Activated CD8-positive, alpha-beta T cell treated with anti-CD3 and anti-CD28 coated beads, Interleukin-2, amount 10 ng/mL, durations not matched to agents 7 days and 5 days (primary cell): Measurements from ENCODE around the gene TOMT. TPM values are rescaled to one million over a fixed set of nuclear protein-coding genes. Genes with fewer than 3 reads are reported as not detected.
A peak's percentile ranks its signal among the peaks of the same experiment; 100 is the strongest.
"Not testable (repeated sequence)": the region's sequence is repeated elsewhere in the genome, so short reads cannot be mapped to it uniquely, and the experiment has no call there.

ENCODE experiments used
- ATAC-seq: fragments of 150-1000 bp; cut with Tn5 transposase; one replicate; pipeline ENCODE4 v1.10.0; 2021; ENCODE audit warnings: moderate library complexity
- CTCF ChIA-PET: fragments of 350-600 bp; sonication (Branson Sonifier 250); formaldehyde crosslinking; loops from one replicate; lab custom pipeline; 2021; ENCODE audit warnings: antibody characterized with exemption; lab: Charles Lee
- POLR2A ChIA-PET: fragments of 350-600 bp; sonication (Branson Sonifier 250); formaldehyde crosslinking; loops from one replicate; lab custom pipeline; 2021; ENCODE audit warnings: antibody characterized with exemption; lab: Charles Lee
- DNase-seq: peaks from one replicate; pipeline ENCODE4 v3.0.0-alpha.2; 2020
- H3K27ac Mint-ChIP-seq: one replicate; pipeline ENCODE4 v1.8.0; 2021; ENCODE audit warnings: mild to moderate bottlenecking, mixed read lengths
- H3K27me3 Mint-ChIP-seq: one replicate; pipeline ENCODE4 v1.8.0; 2021; ENCODE audit warnings: low read depth, mixed read lengths
- H3K36me3 Mint-ChIP-seq: one replicate; pipeline ENCODE4 v1.8.0; 2021; ENCODE audit warnings: low read depth, mixed read lengths
- H3K4me1 Mint-ChIP-seq: one replicate; pipeline ENCODE4 v1.8.0; 2021; ENCODE audit warnings: low read depth, mixed read lengths
- H3K4me3 Mint-ChIP-seq: one replicate; pipeline ENCODE4 v1.8.0; 2021; ENCODE audit warnings: mild to moderate bottlenecking, mixed read lengths
- H3K9me3 Mint-ChIP-seq: one replicate; pipeline ENCODE4 v1.8.0; 2022; ENCODE audit warnings: mixed read lengths; ENCODE audit not compliant: insufficient read depth
- total RNA-seq, 2 experiments: library from RNA; stranded (reverse); gene quantifications; one replicate each; pipeline ENCODE4 v1.2.3, GENCODE V29; 2021

Gene TOMT
- total RNA-seq, 2 experiments from 2014 or later = not detected

DNA sequence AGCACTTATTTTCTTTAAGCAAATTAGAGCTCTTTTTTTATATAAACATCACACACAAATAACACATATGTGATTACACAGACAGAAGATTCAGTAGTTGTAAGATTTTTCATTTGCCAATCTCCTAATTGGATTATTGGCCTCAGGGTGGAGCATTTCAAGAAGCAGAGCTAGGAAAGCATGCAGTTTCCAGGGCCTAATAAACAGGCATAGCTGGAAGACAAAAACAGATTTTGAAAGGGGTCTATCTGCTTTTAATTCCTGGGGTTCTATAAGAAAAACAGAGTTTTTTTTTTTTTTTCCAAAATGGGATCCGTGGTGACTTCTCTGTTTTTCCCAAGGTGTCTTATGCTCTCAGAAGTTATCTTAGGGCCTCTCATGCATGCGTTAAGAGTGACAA is 22.2 kb downstream of the TOMT start:
- no peak overlapping the region for H3K27ac Mint-ChIP-seq
- ChIA-PET POLR2A (no interaction called here), CTCF (interaction anchor here (1.2 kb wide), 1 partner anchor 16 kb away, joined by 9 read pairs; no protein-coding TSS in a partner anchor)
- peaks cover 8% of the 10 kb centered on the region for H3K9me3 Mint-ChIP-seq
- peaks cover 17% of the 10 kb centered on the region for H3K27me3 Mint-ChIP-seq
- peaks cover 7% of the 10 kb centered on the region for H3K36me3 Mint-ChIP-seq
- DNase-seq (no peak), ATAC-seq (no peak)
- H3K4me3 Mint-ChIP-seq = no peak overlapping the region
- H3K4me1 Mint-ChIP-seq = no peaks in the 10 kb centered on the region

DNA sequence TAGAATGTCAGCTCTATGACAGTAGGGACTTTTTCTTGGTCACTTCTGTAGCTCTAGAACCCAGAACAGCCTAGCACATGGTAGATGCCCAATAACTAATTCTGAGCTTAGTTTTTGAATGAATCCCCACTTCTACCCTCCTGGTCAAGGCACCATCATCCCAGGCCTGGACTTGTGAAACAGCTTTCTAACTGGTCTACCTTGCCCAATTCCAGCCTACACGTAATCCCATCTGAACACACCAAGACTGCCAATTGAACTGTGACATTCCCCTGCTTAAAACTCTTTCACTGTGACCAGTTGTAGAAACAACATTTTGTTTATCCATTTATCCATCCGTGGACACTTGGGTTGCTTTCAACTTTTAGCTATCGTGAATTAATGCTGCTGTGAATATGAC is 23.7 kb downstream of the TOMT start:
- Mint-ChIP-seq H3K36me3 (peaks cover 7% of the 10 kb centered on the region), H3K27ac (no peak overlapping the region), H3K9me3 (peaks cover 8% of the 10 kb centered on the region), H3K4me3 (no peak overlapping the region), H3K27me3 (peaks cover 22% of the 10 kb centered on the region), H3K4me1 (no peaks in the 10 kb centered on the region)
- ChIA-PET CTCF (interaction anchor here (2.0 kb wide), 1 partner anchor 15 kb away, joined by 9 read pairs; no protein-coding TSS in a partner anchor), POLR2A (no interaction called here)
- ATAC-seq (no peak), DNase-seq (no peak)

DNA sequence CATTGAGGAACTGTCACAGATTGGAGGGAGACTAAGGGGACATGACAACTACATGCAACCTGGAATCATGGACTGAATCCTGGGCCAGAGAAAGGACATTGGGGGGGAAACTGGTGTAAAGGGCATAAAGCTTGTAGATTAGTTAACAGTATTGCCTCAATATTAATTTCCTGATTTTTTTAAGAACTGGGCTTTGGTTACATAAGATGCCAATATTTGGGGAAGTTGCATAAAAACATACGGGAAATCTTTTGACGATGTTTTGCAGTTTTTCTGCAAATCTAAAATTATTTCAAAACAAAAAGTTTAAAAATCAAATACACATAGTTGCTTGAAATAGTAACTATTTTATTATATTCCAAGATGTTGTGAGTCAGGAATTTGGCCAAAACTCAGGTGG is 26.9 kb downstream of the TOMT start:
- Mint-ChIP-seq H3K27ac (no peak overlapping the region), H3K4me1 (peaks cover 4% of the 10 kb centered on the region), H3K27me3 (peaks cover 20% of the 10 kb centered on the region), H3K36me3 (peaks cover 12% of the 10 kb centered on the region), H3K9me3 (peaks cover 7% of the 10 kb centered on the region), H3K4me3 (no peak overlapping the region)
- CTCF ChIA-PET = interaction anchor here (1.1 kb wide), 1 partner anchor 107 kb away, joined by 3 read pairs; no protein-coding TSS in a partner anchor
- DNase-seq = no peak
- POLR2A ChIA-PET = no interaction called here
- ATAC-seq = no peak

DNA sequence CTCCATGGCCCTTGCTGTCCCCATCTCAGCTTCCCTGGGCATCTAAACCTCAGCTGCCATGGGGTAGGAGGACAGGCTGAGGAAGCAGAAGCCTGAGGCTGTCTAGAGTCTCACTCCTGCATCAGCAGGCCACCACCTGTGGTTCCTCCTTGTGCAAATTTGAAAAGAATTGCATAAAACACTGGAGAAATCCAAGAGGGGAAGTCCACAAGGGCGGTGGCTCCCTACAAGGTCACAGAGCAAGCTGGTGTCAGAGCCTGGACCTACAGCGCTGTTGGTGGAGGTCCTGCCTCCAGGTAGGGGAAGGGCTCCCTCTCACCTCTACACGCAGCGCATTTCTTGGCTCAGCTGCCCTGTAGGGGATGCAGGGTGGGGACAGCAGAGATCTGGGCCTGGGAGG is 29.7 kb downstream of the TOMT start, which contains the start of gene FOLR3:
Gene FOLR3 (plus strand): TSS at position 253 of the 400 bp plus-strand sequence. CDS start 228 bp downstream, outside the sequence.
- not testable (repeated sequence) for H3K27ac Mint-ChIP-seq, ATAC-seq

DNA sequence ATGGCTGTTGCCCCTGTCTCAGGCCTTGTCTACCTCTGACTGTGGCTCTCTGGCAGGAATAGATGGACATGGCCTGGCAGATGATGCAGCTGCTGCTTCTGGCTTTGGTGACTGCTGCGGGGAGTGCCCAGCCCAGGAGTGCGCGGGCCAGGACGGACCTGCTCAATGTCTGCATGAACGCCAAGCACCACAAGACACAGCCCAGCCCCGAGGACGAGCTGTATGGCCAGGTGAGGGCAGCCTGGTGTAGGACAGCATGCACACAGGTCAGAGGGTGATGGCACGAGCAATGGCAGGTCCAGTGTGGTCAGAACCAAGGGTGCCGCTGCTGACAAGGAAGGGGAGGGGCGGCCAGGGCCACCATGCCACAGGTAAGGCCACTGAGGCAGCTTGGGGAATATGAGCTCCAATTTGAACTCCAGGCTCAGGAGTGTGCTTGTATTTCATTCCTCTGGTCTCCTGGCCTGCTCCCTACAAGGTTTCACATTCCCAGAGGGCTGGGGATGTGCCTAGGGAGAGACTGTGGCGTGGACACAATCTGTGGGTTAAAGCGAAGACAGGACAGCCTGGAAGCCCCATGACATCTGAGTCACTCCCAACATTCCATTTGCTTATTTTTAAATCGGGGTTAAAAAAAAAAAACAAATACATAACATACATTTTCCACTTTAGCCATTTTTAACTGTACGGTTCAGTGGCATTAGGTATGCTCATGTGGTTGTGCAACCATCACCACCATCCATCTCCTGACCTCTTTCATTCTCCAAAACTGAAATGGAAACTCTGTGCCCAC is 30.4 kb downstream of the TOMT start:
- Mint-ChIP-seq H3K9me3 (no peaks in the 10 kb centered on the region), H3K4me3 (no peak overlapping the region), H3K27me3 (peaks cover 10% of the 10 kb centered on the region), H3K4me1 (peaks cover 14% of the 10 kb centered on the region), H3K36me3 (peaks cover 5% of the 10 kb centered on the region), H3K27ac (no peak overlapping the region)
- ATAC-seq (no peak), DNase-seq (no peak)
- ChIA-PET POLR2A (no interaction called here), CTCF (interaction anchor here (0.9 to 1.4 kb wide), 2 partner anchors 8 to 335 kb away, joined by 4 to 6 read pairs; no protein-coding TSS in a partner anchor)

More for the DNA sequence above, 29.7 kb downstream of the TOMT start, which contains the start of gene FOLR3:
- POLR2A ChIA-PET, H3K9me3 Mint-ChIP-seq, H3K36me3 Mint-ChIP-seq, H3K4me3 Mint-ChIP-seq, H3K4me1 Mint-ChIP-seq, DNase-seq: not testable (repeated sequence)
- H3K27me3 Mint-ChIP-seq = peaks cover 10% of the 10 kb centered on the region
- CTCF ChIA-PET = interaction anchor here (1.4 kb wide), 1 partner anchor 9 kb away, joined by 6 read pairs; no protein-coding TSS in a partner anchor

DNA sequence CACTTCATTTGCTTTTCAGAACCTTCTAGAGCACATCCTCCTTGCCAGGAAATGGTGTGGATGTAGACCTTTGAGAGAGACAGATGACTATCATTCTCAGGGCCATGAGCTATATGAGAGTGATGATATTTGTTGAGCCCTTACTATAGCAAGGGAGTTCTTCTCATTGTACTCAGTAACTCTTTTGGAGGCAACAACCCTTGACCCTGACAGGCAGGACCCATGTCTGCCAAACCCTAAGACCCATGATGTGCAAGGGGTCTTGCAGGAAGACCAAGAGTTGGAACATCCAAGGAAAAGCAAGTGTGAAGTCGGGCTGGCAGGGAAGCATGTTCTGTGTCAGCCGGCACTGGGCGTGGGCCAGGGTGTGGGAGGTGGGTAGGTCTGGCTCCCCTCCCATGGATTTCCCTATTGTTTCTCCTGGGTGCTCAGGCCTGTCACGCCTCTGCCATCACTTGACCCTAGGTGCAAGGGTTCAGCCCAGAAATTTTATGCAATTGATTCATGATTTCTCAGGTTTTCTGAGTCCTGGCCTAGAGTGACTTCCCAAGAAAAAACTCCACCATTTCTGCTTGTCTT is 31.0 kb downstream of the TOMT start:
- Mint-ChIP-seq H3K9me3 (no peaks in the 10 kb centered on the region), H3K4me1 (peaks cover 21% of the 10 kb centered on the region), H3K4me3 (no peak overlapping the region), H3K36me3 (peaks cover 5% of the 10 kb centered on the region), H3K27me3 (peaks cover 10% of the 10 kb centered on the region), H3K27ac (no peak overlapping the region)
- POLR2A ChIA-PET = no interaction called here
- CTCF ChIA-PET = interaction anchor here (0.9 kb wide), 1 partner anchor 335 kb away, joined by 4 read pairs; no protein-coding TSS in a partner anchor
- no peak for DNase-seq
- no peak for ATAC-seq

DNA sequence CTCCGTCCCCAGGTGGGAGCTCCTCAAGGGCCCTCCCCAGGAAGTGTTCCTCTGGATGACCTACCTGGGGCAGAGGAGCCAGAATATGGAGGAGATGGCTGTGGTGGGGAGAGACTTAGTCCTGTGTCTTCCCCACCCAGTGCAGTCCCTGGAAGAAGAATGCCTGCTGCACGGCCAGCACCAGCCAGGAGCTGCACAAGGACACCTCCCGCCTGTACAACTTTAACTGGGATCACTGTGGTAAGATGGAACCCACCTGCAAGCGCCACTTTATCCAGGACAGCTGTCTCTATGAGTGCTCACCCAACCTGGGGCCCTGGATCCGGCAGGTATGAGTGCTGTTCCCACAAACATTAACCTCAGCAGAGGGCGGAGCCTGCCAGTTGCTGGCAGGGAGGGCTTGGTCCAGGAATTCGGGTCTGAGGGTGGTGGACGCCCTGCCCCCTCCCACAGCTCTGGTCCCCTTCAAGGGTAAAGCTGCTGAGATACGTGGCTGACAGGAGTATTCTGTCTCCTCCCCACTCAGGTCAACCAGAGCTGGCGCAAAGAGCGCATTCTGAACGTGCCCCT is 33.2 kb downstream of the TOMT start:
- H3K36me3 Mint-ChIP-seq = peaks cover 5% of the 10 kb centered on the region
- DNase-seq = no peak
- H3K27ac Mint-ChIP-seq = no peak overlapping the region
- H3K9me3 Mint-ChIP-seq = no peaks in the 10 kb centered on the region
- CTCF ChIA-PET = interaction anchor here (0.7 kb wide), 1 partner anchor 48 kb away, joined by 3 read pairs; no protein-coding TSS in a partner anchor
- no peak for ATAC-seq
- peaks cover 29% of the 10 kb centered on the region for H3K4me1 Mint-ChIP-seq
- no peak overlapping the region for H3K4me3 Mint-ChIP-seq
- POLR2A ChIA-PET = interaction anchor here (0.8 kb wide), 1 partner anchor 9 kb away, joined by 4 read pairs; no protein-coding TSS in a partner anchor
- no peaks in the 10 kb centered on the region for H3K27me3 Mint-ChIP-seq

DNA sequence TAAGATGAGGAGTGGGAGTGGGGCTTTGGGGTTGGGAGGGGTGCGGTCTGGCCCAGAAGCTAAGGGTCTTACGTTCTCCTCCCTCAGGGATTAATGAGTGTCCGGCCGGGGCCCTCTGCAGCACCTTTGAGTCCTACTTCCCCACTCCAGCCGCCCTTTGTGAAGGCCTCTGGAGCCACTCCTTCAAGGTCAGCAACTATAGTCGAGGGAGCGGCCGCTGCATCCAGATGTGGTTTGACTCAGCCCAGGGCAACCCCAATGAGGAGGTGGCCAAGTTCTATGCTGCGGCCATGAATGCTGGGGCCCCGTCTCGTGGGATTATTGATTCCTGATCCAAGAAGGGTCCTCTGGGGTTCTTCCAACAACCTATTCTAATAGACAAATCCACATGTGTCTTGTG is 33.8 kb downstream of the TOMT start:
- no peaks in the 10 kb centered on the region for H3K27me3 Mint-ChIP-seq
- CTCF ChIA-PET = no interaction called here

DNA sequence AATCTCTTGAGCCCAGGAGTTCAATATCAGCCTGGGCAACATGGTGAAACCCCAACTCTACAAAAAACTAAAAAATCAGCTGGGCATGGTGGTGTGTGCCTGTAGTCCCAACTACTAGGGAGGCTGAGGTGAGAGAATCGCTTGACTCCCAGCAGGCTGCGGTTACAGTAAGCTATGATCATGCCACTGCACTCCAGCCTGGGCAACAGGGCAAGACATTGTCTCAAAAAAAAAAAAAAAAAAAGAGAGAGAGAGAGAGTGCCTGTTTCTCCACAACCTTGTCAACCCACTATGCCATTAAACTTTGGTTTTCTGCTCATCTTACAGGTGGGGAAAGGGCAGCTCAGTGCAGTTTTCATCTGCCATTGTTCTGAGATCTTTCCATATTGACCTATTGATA is 34.9 kb downstream of the TOMT start:
- ChIA-PET CTCF (interaction anchor here (1.2 to 1.5 kb wide), 5 partner anchors 43 to 290 kb away, joined by 4 to 7 read pairs (median 4); no protein-coding TSS in a partner anchor), POLR2A (no interaction called here)
- no peaks in the 10 kb centered on the region for H3K27me3 Mint-ChIP-seq
- DNase-seq (no peak), ATAC-seq (no peak)
- H3K9me3 Mint-ChIP-seq = no peaks in the 10 kb centered on the region
- peaks cover 30% of the 10 kb centered on the region for H3K4me1 Mint-ChIP-seq
- H3K4me3 Mint-ChIP-seq = no peak overlapping the region
- peak overlapping the region; percentile 11 for H3K27ac Mint-ChIP-seq
- H3K36me3 Mint-ChIP-seq = peaks cover 5% of the 10 kb centered on the region

More for the DNA sequence above, 33.8 kb downstream of the TOMT start:
- Mint-ChIP-seq H3K27ac (no peak overlapping the region), H3K9me3 (no peaks in the 10 kb centered on the region), H3K4me1 (peaks cover 30% of the 10 kb centered on the region), H3K4me3 (no peak overlapping the region), H3K36me3 (peaks cover 5% of the 10 kb centered on the region)
- DNase-seq (no peak), ATAC-seq (no peak)
- POLR2A ChIA-PET = no interaction called here

DNA sequence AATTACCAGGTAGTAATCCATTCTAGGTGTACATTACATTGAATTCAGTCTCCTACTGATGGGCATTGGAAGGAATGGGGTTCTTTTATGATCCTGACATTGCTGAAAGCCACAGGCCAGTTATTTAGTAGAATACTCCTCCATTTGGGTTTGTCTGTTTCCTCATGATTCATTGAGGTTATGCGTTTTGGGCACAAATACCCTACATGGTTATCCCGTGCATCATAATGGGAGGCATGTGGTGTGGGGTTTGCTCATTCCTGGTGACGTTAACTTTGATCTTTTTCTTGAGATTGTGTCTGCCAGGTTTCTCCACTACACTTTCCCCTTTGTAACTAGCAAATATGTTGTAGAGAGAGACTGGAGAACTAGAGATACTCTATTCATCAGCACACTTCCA is 35.3 kb downstream of the TOMT start:
- POLR2A ChIA-PET = no interaction called here
- H3K27ac Mint-ChIP-seq = peak overlapping the region; percentile 11
- DNase-seq = peak; percentile 31
- H3K4me1 Mint-ChIP-seq = peaks cover 30% of the 10 kb centered on the region
- peak; percentile 52 for ATAC-seq
- peaks cover 5% of the 10 kb centered on the region for H3K36me3 Mint-ChIP-seq
- CTCF ChIA-PET = interaction anchor here (0.8 to 1.5 kb wide), 6 partner anchors 15 to 290 kb away, joined by 3 to 7 read pairs (median 4); no protein-coding TSS in a partner anchor
- H3K27me3 Mint-ChIP-seq = peaks cover under 1% of the 10 kb centered on the region
- H3K9me3 Mint-ChIP-seq = no peaks in the 10 kb centered on the region
- no peak overlapping the region for H3K4me3 Mint-ChIP-seq

DNA sequence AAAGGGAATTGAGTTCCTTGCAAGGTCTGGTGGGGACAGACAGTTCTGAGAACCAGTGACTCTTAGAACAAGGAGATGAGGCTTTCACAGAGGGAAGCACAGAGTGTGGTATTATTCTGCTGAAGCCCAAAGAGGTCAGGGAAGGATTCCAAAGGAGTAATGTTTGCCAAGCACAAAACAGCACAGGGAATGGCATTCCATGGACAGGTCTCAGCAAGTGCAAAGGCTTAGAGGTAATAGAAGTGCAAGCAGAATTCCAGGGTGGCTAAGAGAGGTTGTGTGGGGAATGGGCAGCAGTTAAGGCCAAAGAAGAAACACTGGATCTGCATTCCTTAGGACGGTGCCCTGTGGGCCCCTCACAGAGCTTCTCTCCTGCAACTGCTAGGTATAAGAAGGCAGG is 36.4 kb downstream of the TOMT start:
- H3K36me3 Mint-ChIP-seq, H3K27me3 Mint-ChIP-seq, H3K27ac Mint-ChIP-seq, H3K4me3 Mint-ChIP-seq, H3K9me3 Mint-ChIP-seq, POLR2A ChIA-PET, ATAC-seq, DNase-seq: not testable (repeated sequence)
- H3K4me1 Mint-ChIP-seq = peaks cover 26% of the 10 kb centered on the region
- CTCF ChIA-PET = interaction anchor here (0.8 to 2.8 kb wide), 6 partner anchors 16 to 164 kb away, joined by 3 to 14 read pairs (median 4); no protein-coding TSS in a partner anchor
